ENCODE data around the gene NR1H4.

DNA sequence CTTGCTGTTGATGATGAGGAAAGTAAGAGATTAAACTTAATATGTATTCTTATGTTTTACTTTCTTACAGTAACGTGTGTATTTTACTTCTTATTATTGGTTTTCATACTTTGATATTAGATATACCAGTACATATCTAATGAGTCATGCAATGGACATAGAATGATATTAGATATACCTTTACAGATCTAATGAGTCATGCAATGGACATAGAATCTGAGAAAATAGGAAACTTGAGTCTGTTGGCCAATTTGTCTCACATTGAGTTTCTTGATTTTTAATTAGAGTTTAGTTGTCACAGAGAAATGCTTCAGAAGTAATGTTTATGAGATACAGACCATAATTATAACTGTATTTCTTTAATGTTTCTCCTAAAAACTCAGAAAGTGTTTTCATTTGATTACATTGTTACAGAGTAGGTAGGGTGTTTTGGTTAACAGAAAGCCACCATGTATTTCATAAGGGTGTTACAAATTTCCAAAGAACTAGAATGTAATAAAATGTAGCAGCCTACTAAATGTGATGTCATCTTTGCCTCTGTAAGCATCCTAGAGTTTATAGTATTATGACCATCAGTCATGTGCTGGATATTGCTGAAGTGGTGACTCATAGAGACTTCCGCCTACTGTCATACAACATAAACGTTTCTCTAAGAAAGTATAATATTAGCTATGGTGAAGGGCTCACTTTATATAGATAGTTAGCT lies 102.8 kb downstream of the NR1H4 start:
- TF ChIP-seq POLR2AphosphoS5 (IDR thresholded peaks at IDR 0.05): no peak
- no peak for TF ChIP-seq CTCF (IDR thresholded peaks at IDR 0.05)
- TF ChIP-seq POLR2A (IDR thresholded peaks at IDR 0.05): no peak

All from prostate gland (tissue), 2 donors.